HEK293 (cell line): ENCODE data around the gene CTSF.

Experiments used
- CTCF ChIA-PET: fragments of 350-600 bp; formaldehyde crosslinking; extraction: SDS; loops from one replicate; lab custom pipeline; 2021; ENCODE audit warnings: antibody characterized with exemption; lab: Yijun Ruan, JAX
- POLR2A ChIA-PET: fragments of 300-600 bp; formaldehyde crosslinking; extraction: SDS; loops from one replicate; lab custom pipeline; 2020; ENCODE audit warnings: antibody characterized with exemption, inconsistent platforms; lab: Yijun Ruan, JAX
- H3K27ac ChIP-seq: fragments of 200-500 bp; sonication (Bioruptor generic); 2 replicates; pipeline ENCODE4 v1.5.1; 2014; ENCODE audit warnings: low read depth, low read length, control low read depth, inconsistent platforms; ENCODE audit errors: extremely low read depth
- H3K36me3 ChIP-seq, 2 experiments: fragments of 200-500 bp in 1 of 2; sonication (Bioruptor generic) in 1 of 2; 1 replicate in 1 of 2; 2 replicates in 1 of 2; pipeline ENCODE4 v1.5.1; 2014 to 2017; ENCODE audit warnings: inconsistent platforms in 2 of 2, low read length in 2 of 2; ENCODE audit not compliant: control insufficient read depth in 2 of 2, insufficient read depth in 1 of 2
- H3K4me1 ChIP-seq: fragments of 200-500 bp; sonication (Bioruptor generic); 2 replicates; pipeline ENCODE4 v1.5.1; 2014; ENCODE audit warnings: mild to moderate bottlenecking, low read length, inconsistent platforms; ENCODE audit not compliant: control insufficient read depth, insufficient read depth
- H3K4me3 ChIP-seq: 2 replicates; pipeline ENCODE4 v1.5.1; 2011; ENCODE audit warnings: low read depth, mild to moderate bottlenecking, control low read depth, low read length, moderate library complexity
- H3K9me3 ChIP-seq: fragments of 200-500 bp; sonication (Bioruptor generic); 2 replicates; pipeline ENCODE4 v1.5.1; 2014; ENCODE audit warnings: low read depth, low read length, inconsistent platforms; ENCODE audit not compliant: control insufficient read depth, insufficient read depth
- ATF2 ChIP-seq: fragments of 450-650 bp; formaldehyde crosslinking; IDR thresholded peaks from 2 replicates; pipeline ENCODE4 v1.5.1; 2016; ENCODE audit warnings: missing biosample characterization, missing genetic modification characterization, low read depth
- GLIS1 ChIP-seq: fragments of 450-650 bp; formaldehyde crosslinking; IDR thresholded peaks from 2 replicates; pipeline ENCODE4 v1.5.1; 2016; ENCODE audit warnings: missing biosample characterization, missing genetic modification characterization
- SALL2 ChIP-seq: fragments of 450-650 bp; formaldehyde crosslinking; IDR thresholded peaks from 2 replicates; pipeline ENCODE4 v1.5.0; 2017; ENCODE audit warnings: missing biosample characterization, mild to moderate bottlenecking, missing genetic modification characterization, borderline replicate concordance
- ZBTB10 ChIP-seq: fragments of 450-650 bp; formaldehyde crosslinking; IDR thresholded peaks from 2 replicates; pipeline ENCODE4 v1.5.1; 2016; ENCODE audit warnings: missing biosample characterization, missing genetic modification characterization
- ZNF112 ChIP-seq: fragments of 450-650 bp; formaldehyde crosslinking; IDR thresholded peaks from 2 replicates; pipeline ENCODE4 v1.5.0; 2017; ENCODE audit warnings: missing biosample characterization, missing genetic modification characterization
- ZNF140 ChIP-seq: fragments of 450-650 bp; formaldehyde crosslinking; IDR thresholded peaks from 2 replicates; pipeline ENCODE4 v1.5.1; 2016; ENCODE audit warnings: missing biosample characterization, missing genetic modification characterization
- ZNF175 ChIP-seq: fragments of 450-650 bp; formaldehyde crosslinking; IDR thresholded peaks from 2 replicates; pipeline ENCODE4 v1.5.1; 2016; ENCODE audit warnings: missing biosample characterization, missing genetic modification characterization
- ZNF202 ChIP-seq: fragments of 450-650 bp; formaldehyde crosslinking; IDR thresholded peaks from 2 replicates; pipeline ENCODE4 v1.5.1; 2016; ENCODE audit warnings: missing biosample characterization, missing genetic modification characterization, borderline replicate concordance
- ZNF211 ChIP-seq: fragments of 450-650 bp; formaldehyde crosslinking; IDR thresholded peaks from 2 replicates; pipeline ENCODE4 v1.5.1; 2016; ENCODE audit warnings: low read depth, missing biosample characterization, missing genetic modification characterization
- ZNF302 ChIP-seq: fragments of 450-650 bp; formaldehyde crosslinking; IDR thresholded peaks from 2 replicates; pipeline ENCODE4 v1.5.1; 2016; ENCODE audit warnings: missing biosample characterization, missing genetic modification characterization, low read depth
- ZNF324 ChIP-seq: fragments of 450-650 bp; formaldehyde crosslinking; IDR thresholded peaks from 2 replicates; pipeline ENCODE4 v1.5.1; 2016; ENCODE audit warnings: missing biosample characterization, missing genetic modification characterization
- ZNF341 ChIP-seq: fragments of 450-650 bp; formaldehyde crosslinking; IDR thresholded peaks from 2 replicates; pipeline ENCODE4; 2016; ENCODE audit warnings: low read depth, missing biosample characterization, missing genetic modification characterization
- ZNF398 ChIP-seq: fragments of 450-650 bp; formaldehyde crosslinking; IDR thresholded peaks from 2 replicates; pipeline ENCODE4 v1.5.1; 2017; ENCODE audit warnings: missing biosample characterization, missing genetic modification characterization
- ZNF426 ChIP-seq: fragments of 450-650 bp; formaldehyde crosslinking; IDR thresholded peaks from 2 replicates; pipeline ENCODE4 v1.5.1; 2017; ENCODE audit warnings: missing biosample characterization, missing genetic modification characterization, mild to moderate bottlenecking, inconsistent platforms, moderate library complexity
- ZNF521 ChIP-seq: fragments of 450-650 bp; formaldehyde crosslinking; IDR thresholded peaks from 2 replicates; pipeline ENCODE4 v1.5.1; 2017; ENCODE audit warnings: missing biosample characterization, mild to moderate bottlenecking, missing genetic modification characterization
- ZNF626 ChIP-seq: fragments of 450-650 bp; sonication (Bioruptor Pico); formaldehyde crosslinking; IDR thresholded peaks from 2 replicates; pipeline ENCODE4 v1.5.1; 2018; ENCODE audit warnings: missing biosample characterization, missing genetic modification characterization, inconsistent platforms
- ZNF677 ChIP-seq: fragments of 450-650 bp; IDR thresholded peaks from 2 replicates; pipeline ENCODE4 v1.5.0; 2018; ENCODE audit warnings: missing biosample characterization, mild to moderate bottlenecking, missing genetic modification characterization, moderate library complexity
- ZNF777 ChIP-seq: fragments of 450-650 bp; formaldehyde crosslinking; IDR thresholded peaks from 2 replicates; pipeline ENCODE4 v1.5.1; 2017; ENCODE audit warnings: missing biosample characterization, missing genetic modification characterization, borderline replicate concordance

CTSF gene

GRCh38 chr11:66532784-66533183 is 35.6 kb downstream of the CTSF start (continued):
- TF ChIP-seq SALL2 (no peak), ZNF341 (tag by site-specific recombination) (no peak), ZNF398 (no peak), ZNF302 (tag by site-specific recombination) (no peak)

- ChIA-PET POLR2A (interaction anchor here (1.6 kb wide), 1 partner anchor 14 kb away, joined by 5 read pairs; the partner anchor contains the start of gene ZDHHC24), CTCF (no interaction called here)
- TF ChIP-seq ZNF112 (no peak), ZNF777 (tag by site-specific recombination) (no peak), ZNF677 (tag by site-specific recombination) (no peak), ZNF140 (tag by site-specific recombination) (no peak), ZNF202 (no peak), ATF2 (tag by site-specific recombination) (no peak), ZBTB10 (tag by site-specific recombination) (no peak), GLIS1 (tag by site-specific recombination) (no peak), ZNF175 (tag by site-specific recombination) (no peak), ZNF426 (no peak), ZNF211 (tag by site-specific recombination) (no peak), ZNF626 (tag by site-specific recombination) (no peak), ZNF521 (tag by site-specific recombination) (no peak), ZNF324 (tag by site-specific recombination) (no peak)
- Histone ChIP-seq H3K27ac (no peak overlapping the region), H3K4me3 (no peak overlapping the region), H3K4me1 (no peaks in the 10 kb centered on the region), H3K9me3 (no peaks in the 10 kb centered on the region), H3K36me3 (peaks cover 0 to 31% of the 10 kb centered on the region in 2 experiments; a peak in 2 of 3 replicates)
Observed at GRCh38 chr11:66531841-66532240, 36.6 kb downstream of the CTSF start.
